Neural cell (in vitro differentiated cells): ENCODE data around the gene OCIAD1. TPM values are rescaled to one million over a fixed set of nuclear protein-coding genes. Genes with fewer than 3 reads are reported as not detected.
"Not testable (repeated sequence)": the region's sequence is repeated elsewhere in the genome, so short reads cannot be mapped to it uniquely, and the experiment has no call there.

Experiments used
- H2AFZ ChIP-seq: fragments of 200-600, 300-800 bp; sonication (generic), shearing (Covaris generic); 2 replicates; pipeline ENCODE4 v1.6.0; 2014; ENCODE audit warnings: low read depth, mild to moderate bottlenecking, antibody characterized with exemption, low read length, moderate library complexity
- H3F3A ChIP-seq: fragments of 200-600 bp; shearing (Covaris generic); 2 replicates; pipeline ENCODE4 v1.6.1; 2016; ENCODE audit warnings: mild to moderate bottlenecking, moderate library complexity, mixed read lengths, antibody characterized with exemption, low read length; ENCODE audit not compliant: insufficient read depth, poor library complexity, severe bottlenecking
- H3K27ac ChIP-seq: fragments of 200-600, 300-800 bp; sonication (generic), shearing (Covaris generic); 2 replicates; pipeline ENCODE4 v1.5.1; 2014; ENCODE audit warnings: mild to moderate bottlenecking, low read length, moderate library complexity
- H3K27me3 ChIP-seq: fragments of 300-800, 200-600 bp; sonication (generic), shearing (Covaris generic); 2 replicates; pipeline ENCODE4 v1.6.0; 2014; ENCODE audit warnings: mild to moderate bottlenecking, low read depth, low read length, moderate library complexity; ENCODE audit not compliant: insufficient read depth
- H3K36me3 ChIP-seq: fragments of 300-800, 200-600 bp; sonication (generic), shearing (Covaris generic); 2 replicates; pipeline ENCODE4 v1.5.1; 2014; ENCODE audit warnings: mild to moderate bottlenecking, antibody characterized with exemption, low read length, moderate library complexity; ENCODE audit not compliant: insufficient read depth
- H3K4me2 ChIP-seq: fragments of 300-800, 200-600 bp; sonication (generic), shearing (Covaris generic); 2 replicates; pipeline ENCODE4 v1.6.0; 2014; ENCODE audit warnings: mild to moderate bottlenecking, low read length
- H3K4me3 ChIP-seq: fragments of 300-800, 200-600 bp; sonication (generic), shearing (Covaris generic); 2 replicates; pipeline ENCODE4 v1.5.1; 2014; ENCODE audit warnings: mild to moderate bottlenecking, low read length, moderate library complexity
- H3K79me2 ChIP-seq: fragments of 200-600 bp; shearing (Covaris generic); replicated peaks from 2 replicates; pipeline ENCODE4 v1.6.0; 2014; ENCODE audit warnings: mild to moderate bottlenecking, low read length, moderate library complexity; ENCODE audit not compliant: insufficient read depth
- H3K9ac ChIP-seq: fragments of 300-800, 200-600 bp; sonication (generic), shearing (Covaris generic); 2 replicates; pipeline ENCODE4 v1.6.1; 2016; ENCODE audit warnings: mild to moderate bottlenecking, low read length, mixed read lengths
- H3K9me2 ChIP-seq: fragments of 200-600 bp; shearing (Covaris generic); 2 replicates; pipeline ENCODE4 v1.6.1; 2016; ENCODE audit warnings: mild to moderate bottlenecking, low read length, mixed read lengths; ENCODE audit not compliant: insufficient read depth
- H3K9me3 ChIP-seq: fragments of 200-600, 300-800 bp; sonication (generic), shearing (Covaris generic); 2 replicates; pipeline ENCODE4 v1.6.1; 2016; ENCODE audit warnings: mild to moderate bottlenecking, mixed run types, low read length, moderate library complexity, mixed read lengths
- H4K20me1 ChIP-seq: fragments of 200-600 bp; shearing (Covaris generic); 2 replicates; pipeline ENCODE4 v1.6.1; 2016; ENCODE audit warnings: mild to moderate bottlenecking, mixed run types; ENCODE audit not compliant: insufficient read depth
- CTCF ChIP-seq: fragments of 450-650 bp; IDR thresholded peaks from 2 replicates; pipeline ENCODE4 v1.5.1; 2014; ENCODE audit warnings: antibody characterized with exemption, mild to moderate bottlenecking, moderate library complexity; ENCODE audit not compliant: poor library complexity, severe bottlenecking
- EP300 ChIP-seq: fragments of 450-650 bp; conservative IDR thresholded peaks from 2 replicates; pipeline ENCODE4 v1.6.1; 2014; ENCODE audit warnings: antibody characterized with exemption, mild to moderate bottlenecking, moderate library complexity; ENCODE audit not compliant: poor library complexity, severe bottlenecking
- EZH2 ChIP-seq: fragments of 200-600, 300-800 bp; shearing (Covaris generic), sonication (generic); IDR thresholded peaks from 2 replicates; pipeline ENCODE4 v1.6.1; 2014; ENCODE audit warnings: antibody characterized with exemption, low read length, borderline replicate concordance, mild to moderate bottlenecking; ENCODE audit not compliant: insufficient read depth, poor library complexity, severe bottlenecking
- MXI1 ChIP-seq: fragments of 450-650 bp; conservative IDR thresholded peaks from 2 replicates; pipeline ENCODE4 v1.6.1; 2014; ENCODE audit warnings: antibody characterized with exemption, mild to moderate bottlenecking; ENCODE audit not compliant: poor library complexity, severe bottlenecking
- POLR2AphosphoS5 ChIP-seq: IDR thresholded peaks from 2 replicates; pipeline ENCODE4 v1.6.1; 2012
- RAD21 ChIP-seq: fragments of 450-650 bp; conservative IDR thresholded peaks from 2 replicates; pipeline ENCODE4 v1.6.1; 2014; ENCODE audit warnings: antibody characterized with exemption, mild to moderate bottlenecking, moderate library complexity
- REST ChIP-seq: IDR thresholded peaks from 2 replicates; pipeline ENCODE4 v1.6.1; 2012; ENCODE audit warnings: borderline replicate concordance
- SMC3 ChIP-seq: fragments of 450-650 bp; conservative IDR thresholded peaks from 2 replicates; pipeline ENCODE4 v1.6.1; 2014; ENCODE audit warnings: antibody characterized with exemption, mild to moderate bottlenecking, moderate library complexity; ENCODE audit not compliant: poor library complexity
- TAF1 ChIP-seq: IDR thresholded peaks from 2 replicates; pipeline ENCODE4 v1.6.1; 2012; ENCODE audit warnings: low read depth
- polyA plus RNA-seq: library from polyadenylated mRNA; depleted of rRNA; stranded (reverse); fragments of >200 nt; gene quantifications from 2 replicates; pipeline ENCODE4 v1.2.3, GENCODE V29; 2014

Gene OCIAD1
- polyA plus RNA-seq, 1 donor from 2014 or later: 449 TPM

- no peak for TF ChIP-seq TAF1
- TF ChIP-seq EZH2: no peak
- no peak for TF ChIP-seq EP300
- TF ChIP-seq CTCF: no peak
- no peak for TF ChIP-seq POLR2AphosphoS5
- no peak for TF ChIP-seq MXI1
- no peak for TF ChIP-seq RAD21
- no peak for TF ChIP-seq SMC3
- no peak for TF ChIP-seq REST
- H3F3A ChIP-seq: no peaks in the 10 kb centered on the region
- H3K27me3 ChIP-seq: no peaks in the 10 kb centered on the region
- H3K36me3 ChIP-seq: no peaks in the 10 kb centered on the region
- H3K9me3 ChIP-seq: no peaks in the 10 kb centered on the region
- no peaks in the 10 kb centered on the region for H3K9me2 ChIP-seq
- no peak overlapping the region for H3K9ac ChIP-seq
- no peaks in the 10 kb centered on the region for H4K20me1 ChIP-seq
- H3K79me2 ChIP-seq: no peaks in the 10 kb centered on the region
- no peak overlapping the region for H3K27ac ChIP-seq
- H3K4me3 ChIP-seq: no peak overlapping the region
- no peak overlapping the region for H3K4me2 ChIP-seq
- no peak overlapping the region for H2AFZ ChIP-seq
Measured at GRCh38 chr4:48799157-48799556, 31.7 kb upstream of the OCIAD1 start.

- H2AFZ ChIP-seq, H3K4me2 ChIP-seq, H3K36me3 ChIP-seq, H3K4me3 ChIP-seq, H3K9me2 ChIP-seq, H3K27ac ChIP-seq, H4K20me1 ChIP-seq, H3K9me3 ChIP-seq, H3K27me3 ChIP-seq, H3K9ac ChIP-seq, H3F3A ChIP-seq, H3K79me2 ChIP-seq: not testable (repeated sequence)
Measured at GRCh38 chr4:48800155-48800554, 30.7 kb upstream of the OCIAD1 start.
